Transverse colon (tissue), 4 donors: Measurements from ENCODE around the gene FBXL19. TPM values are rescaled to one million over a fixed set of nuclear protein-coding genes. Genes with fewer than 3 reads are reported as not detected.

ENCODE experiments used
- DNase-seq: peaks from one replicate; pipeline ENCODE4 v3.0.0-alpha.2; 2019
- H3K27ac ChIP-seq, 4 donors: fragments of 200-600 bp; sonication (generic); 2 replicates each; pipeline ENCODE4 v1.5.1; 2016 to 2018; ENCODE audit warnings: inconsistent platforms in 4 of 4
- H3K27me3 ChIP-seq: fragments of 200-600 bp; sonication (generic); 2 replicates; pipeline ENCODE4 v1.5.1; 2017; ENCODE audit warnings: inconsistent platforms
- H3K36me3 ChIP-seq, 4 donors: fragments of 200-600 bp; sonication (generic); 2 replicates each; pipeline ENCODE4 v1.5.1; 2017 to 2019; ENCODE audit warnings: inconsistent platforms in 4 of 4
- H3K4me1 ChIP-seq, 4 donors: fragments of 200-600 bp; sonication (generic); 2 replicates each; pipeline ENCODE4 v1.5.1; 2017 to 2020; ENCODE audit warnings: inconsistent platforms in 4 of 4
- H3K4me3 ChIP-seq, 4 donors: fragments of 200-600 bp; sonication (generic); 1 replicate in 1 of 4; 2 replicates in 3 of 4; pipeline versions ENCODE4 v1.5.1 to v1.6.1; 2017 to 2019; ENCODE audit warnings: inconsistent platforms in 4 of 4
- H3K9me3 ChIP-seq, 2 donors: fragments of 200-600 bp; sonication (generic); 2 replicates each; pipeline ENCODE4 v1.5.1; 2017 to 2019; ENCODE audit warnings: inconsistent platforms in 2 of 2
- EP300 ChIP-seq: sonication (generic); formaldehyde crosslinking; IDR thresholded peaks from one replicate; pipeline ENCODE4 v1.6.1; 2017; ENCODE audit warnings: antibody characterized with exemption, low read depth
- POLR2A ChIP-seq: fragments of 450-650 bp; IDR thresholded peaks from one replicate; pipeline ENCODE4 v1.6.1; 2016; ENCODE audit warnings: antibody characterized with exemption, mild to moderate bottlenecking, moderate library complexity
- POLR2AphosphoS5 ChIP-seq, 3 donors: sonication (generic); formaldehyde crosslinking; IDR thresholded peaks; one replicate each; pipeline ENCODE4 v1.6.1; 2016; ENCODE audit warnings: antibody characterized with exemption in 3 of 3
- WGBS, 2 donors: methylation state at CpG; one replicate each; pipeline ENCODE4 v1.1.5; 2018; ENCODE audit warnings: low coverage in 1 of 2; 5-methylcytosine and 5-hydroxymethylcytosine counted together
- in situ Hi-C, 4 donors: fragments of 200-750 bp; cut with MboI; loops; one replicate each; pipeline versions ENCODE4 v1.15.0 to v1.15.1; 2017; ENCODE audit warnings: low sequenced_read_pairs in 3 of 4, low pct_ligation_motif_present in 1 of 4, low pct_unique_long_range_greater_than_20kb in 1 of 4
- intact Hi-C: fragments of 100-400 bp; cut with DNase I; formaldehyde crosslinking; loops from one replicate; pipeline ENCODE4 v1.15.1; 2023; ENCODE audit warnings: low total_unique reads
- total RNA-seq, 4 donors: library from RNA; depleted of rRNA; stranded (reverse); fragments of >200 nt; gene quantifications; one replicate each; pipeline ENCODE4 v1.1.0, GENCODE V29; 2016
- TF ChIP-seq, protein P1 (sequence below), 5 experiments: fragments of 200-600 bp in 3 of 5; fragments of 450-650 bp in 2 of 5; sonication (generic) in 3 of 5; IDR thresholded peaks; 1 replicate in 2 of 5; 2 replicates in 3 of 5; pipeline ENCODE4 v1.5.1; 2016 to 2017; ENCODE audit warnings: antibody characterized with exemption in 5 of 5, inconsistent platforms in 3 of 5, mild to moderate bottlenecking in 2 of 5, moderate library complexity in 1 of 5

The FBXL19 gene
- total RNA-seq, 4 donors from 2014 or later: 19.3 to 45.3 (median 20.3) TPM

DNA sequence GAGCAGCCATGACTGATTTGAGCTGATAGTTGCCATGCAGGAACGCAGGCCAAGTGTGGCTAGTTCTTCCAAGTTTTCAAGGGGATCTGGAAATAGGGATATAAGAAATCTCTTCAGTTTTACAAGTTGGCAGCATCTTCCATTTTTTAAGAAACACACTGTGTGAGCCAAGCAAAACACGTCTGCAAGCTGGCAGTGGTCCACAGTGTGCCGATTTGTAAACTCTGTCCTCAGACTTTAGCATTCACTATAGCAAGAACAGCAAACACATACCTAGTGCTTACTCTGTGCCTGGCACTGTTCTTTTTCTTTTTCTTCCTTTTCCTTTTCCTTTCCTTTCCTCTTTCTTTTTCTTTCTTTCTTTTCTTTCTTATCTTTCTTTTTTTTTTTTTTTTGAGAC is 28.4 kb downstream of the FBXL19 start:
- H3K27ac ChIP-seq: peak overlapping the region; percentile 91 to 97 (median 94)
- 35 to 54% methylated on average over 2 to 3 of the region's 3 CpGs for WGBS, 2 donors
- DNase-seq: peak; percentile 54
- H3K9me3 ChIP-seq: no peaks in the 10 kb centered on the region
- intact Hi-C loops: loop anchor here (1.0 kb wide), 1 partner anchor 45 kb away; no protein-coding TSS in a partner anchor
- in situ Hi-C loops: loop anchor here in 1 of 4 donors (25.0 kb wide), 1 partner anchor 761 kb away; a partner anchor contains a TSS
- H3K27me3 ChIP-seq: no peaks in the 10 kb centered on the region
- no peaks in the 10 kb centered on the region for H3K36me3 ChIP-seq
- peaks cover 14 to 39% (median 25%) of the 10 kb centered on the region in 4 donors for H3K4me1 ChIP-seq
- no peak overlapping the region for H3K4me3 ChIP-seq
- TF ChIP-seq, protein P1, sequence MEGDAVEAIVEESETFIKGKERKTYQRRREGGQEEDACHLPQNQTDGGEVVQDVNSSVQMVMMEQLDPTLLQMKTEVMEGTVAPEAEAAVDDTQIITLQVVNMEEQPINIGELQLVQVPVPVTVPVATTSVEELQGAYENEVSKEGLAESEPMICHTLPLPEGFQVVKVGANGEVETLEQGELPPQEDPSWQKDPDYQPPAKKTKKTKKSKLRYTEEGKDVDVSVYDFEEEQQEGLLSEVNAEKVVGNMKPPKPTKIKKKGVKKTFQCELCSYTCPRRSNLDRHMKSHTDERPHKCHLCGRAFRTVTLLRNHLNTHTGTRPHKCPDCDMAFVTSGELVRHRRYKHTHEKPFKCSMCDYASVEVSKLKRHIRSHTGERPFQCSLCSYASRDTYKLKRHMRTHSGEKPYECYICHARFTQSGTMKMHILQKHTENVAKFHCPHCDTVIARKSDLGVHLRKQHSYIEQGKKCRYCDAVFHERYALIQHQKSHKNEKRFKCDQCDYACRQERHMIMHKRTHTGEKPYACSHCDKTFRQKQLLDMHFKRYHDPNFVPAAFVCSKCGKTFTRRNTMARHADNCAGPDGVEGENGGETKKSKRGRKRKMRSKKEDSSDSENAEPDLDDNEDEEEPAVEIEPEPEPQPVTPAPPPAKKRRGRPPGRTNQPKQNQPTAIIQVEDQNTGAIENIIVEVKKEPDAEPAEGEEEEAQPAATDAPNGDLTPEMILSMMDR (IDR thresholded peaks at IDR 0.05): no peak
- peak in 1 of 3 donors; percentile 34 for TF ChIP-seq POLR2AphosphoS5 (IDR thresholded peaks at IDR 0.05)

DNA sequence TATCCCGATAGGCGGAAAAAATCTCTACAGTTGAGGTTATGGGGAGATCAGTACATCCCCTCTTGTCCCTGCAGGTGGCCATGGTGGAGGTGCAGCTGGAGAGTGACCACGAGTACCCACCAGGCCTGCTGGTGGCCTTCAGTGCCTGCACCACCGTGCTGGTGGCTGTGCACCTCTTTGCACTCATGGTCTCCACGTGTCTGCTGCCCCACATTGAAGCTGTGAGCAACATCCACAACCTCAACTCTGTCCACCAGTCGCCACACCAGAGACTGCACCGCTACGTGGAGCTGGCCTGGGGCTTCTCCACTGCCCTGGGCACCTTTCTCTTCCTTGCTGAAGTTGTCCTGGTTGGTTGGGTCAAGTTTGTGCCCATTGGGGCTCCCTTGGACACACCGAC is 29.7 kb downstream of the FBXL19 start:
- in situ Hi-C loops: loop anchor here in 1 of 4 donors (25.0 kb wide), 1 partner anchor 759 kb away; a partner anchor contains a TSS
- Histone ChIP-seq H3K4me1 (peaks cover 16 to 40% (median 27%) of the 10 kb centered on the region in 4 donors), H3K36me3 (no peaks in the 10 kb centered on the region), H3K9me3 (no peaks in the 10 kb centered on the region), H3K27ac (peak overlapping the region in 1 of 4 donors; percentile 97), H3K27me3 (no peaks in the 10 kb centered on the region), H3K4me3 (no peak overlapping the region)
- WGBS, 2 donors: 78% methylated on average over 9 of the region's 9 CpGs; no CpG with 5 or more reads in 1 of the 2 donors
- intact Hi-C loops: no loop called here
- no peak for TF ChIP-seq POLR2A
- DNase-seq: no peak

DNA sequence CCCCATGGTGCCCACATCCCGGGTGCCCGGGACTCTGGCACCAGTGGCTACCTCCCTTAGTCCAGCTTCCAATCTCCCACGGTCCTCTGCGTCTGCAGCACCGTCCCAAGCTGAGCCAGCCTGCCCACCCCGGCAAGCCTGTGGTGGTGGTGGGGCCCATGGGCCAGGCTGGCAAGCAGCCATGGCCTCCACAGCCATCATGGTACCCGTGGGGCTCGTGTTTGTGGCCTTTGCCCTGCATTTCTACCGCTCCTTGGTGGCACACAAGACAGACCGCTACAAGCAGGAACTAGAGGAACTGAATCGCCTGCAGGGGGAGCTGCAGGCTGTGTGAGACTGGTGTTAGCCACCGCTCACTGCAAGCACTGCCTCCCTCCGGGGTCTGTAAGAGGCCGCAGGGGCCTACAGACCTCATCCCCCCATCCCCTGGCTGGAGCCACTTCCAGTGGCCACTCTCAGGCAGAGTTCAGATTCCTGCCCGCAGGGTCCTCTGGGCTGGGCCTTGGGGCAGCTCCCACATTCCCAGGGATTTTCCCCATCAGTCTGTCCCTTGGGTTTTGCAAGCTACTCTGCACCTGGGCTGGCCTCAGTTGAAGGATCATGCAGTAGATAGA is 30.2 kb downstream of the FBXL19 start:
- no peak for TF ChIP-seq POLR2A
- TF ChIP-seq, protein P1 (IDR thresholded peaks at IDR 0.05): peak; percentile 62 to 68 (median 64)
- no peak overlapping the region for H3K4me3 ChIP-seq
- intact Hi-C loops: no loop called here
- H3K9me3 ChIP-seq: no peaks in the 10 kb centered on the region
- peak overlapping the region in 2 of 4 donors; percentile 15 to 36 for H3K27ac ChIP-seq
- peak; percentile 73 for DNase-seq
- WGBS, 2 donors: 32% methylated on average over 12 of the region's 15 CpGs; no CpG with 5 or more reads in 1 of the 2 donors
- no peaks in the 10 kb centered on the region for H3K36me3 ChIP-seq
- no peaks in the 10 kb centered on the region for H3K27me3 ChIP-seq
- in situ Hi-C loops: loop anchor here in 1 of 4 donors (25.0 kb wide), 1 partner anchor 759 kb away; a partner anchor contains a TSS
- H3K4me1 ChIP-seq: peaks cover 18 to 39% (median 27%) of the 10 kb centered on the region in 4 donors

DNA sequence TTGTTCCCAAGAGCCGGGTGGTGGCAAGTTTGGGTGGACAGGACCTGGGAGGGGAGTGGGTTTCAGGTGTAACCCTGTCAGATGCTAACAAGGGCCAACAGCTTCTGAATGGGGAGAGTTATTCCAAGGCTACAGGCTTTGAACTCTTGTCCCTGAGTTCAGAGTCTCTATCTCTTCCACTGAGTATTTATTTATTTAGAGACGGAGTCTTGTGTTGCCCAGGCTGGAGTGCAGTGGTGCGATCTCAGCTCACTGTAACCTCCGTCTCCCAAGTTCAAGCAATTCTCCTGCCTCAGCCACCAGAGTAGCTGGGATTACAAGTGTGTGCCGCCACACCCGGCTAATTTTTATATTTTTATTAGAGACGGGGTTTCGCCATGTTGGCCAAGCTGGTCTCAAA is 31.6 kb downstream of the FBXL19 start:
- Histone ChIP-seq H3K36me3 (peaks cover 0 to 4% (median under 1%) of the 10 kb centered on the region in 4 donors), H3K4me1 (peaks cover 21 to 44% (median 29%) of the 10 kb centered on the region in 4 donors), H3K9me3 (no peaks in the 10 kb centered on the region), H3K27ac (no peak overlapping the region), H3K4me3 (no peak overlapping the region), H3K27me3 (no peaks in the 10 kb centered on the region)
- TF ChIP-seq, protein P1 (IDR thresholded peaks at IDR 0.05): no peak
- TF ChIP-seq POLR2A (no peak), EP300 (no peak), POLR2AphosphoS5 (IDR thresholded peaks at IDR 0.05) (no peak)
- no peak for DNase-seq
- in situ Hi-C loops (loop anchor here in 1 of 4 donors (25.0 kb wide), 1 partner anchor 757 kb away; a partner anchor contains a TSS), intact Hi-C loops (no loop called here)
- whole genome bisulfite sequencing, 2 donors: 60 to 70% methylated on average over 1 to 8 of the region's 8 CpGs
